HepG2 (cell line): ENCODE data around the gene CCDC57. TPM values are rescaled to one million over a fixed set of nuclear protein-coding genes. Genes with fewer than 3 reads are reported as not detected.
A peak's percentile ranks its signal among the peaks of the same experiment; 100 is the strongest.

Experiments
- ASH2L ChIP-seq: fragments of 300-600, 200-600 bp; sonication (generic); IDR thresholded peaks from 2 replicates; pipeline ENCODE4 v1.7.0; 2017; ENCODE audit warnings: low read depth, mild to moderate bottlenecking, moderate library complexity, mixed read lengths, low read length; ENCODE audit not compliant: insufficient read length
- EED ChIP-seq: sonication (generic); formaldehyde crosslinking; IDR thresholded peaks from 2 replicates; pipeline ENCODE4 v1.5.0; 2020; ENCODE audit warnings: mild to moderate bottlenecking, missing genetic modification reagents
- FOXO1 ChIP-seq: sonication (generic); formaldehyde crosslinking; IDR thresholded peaks from 2 replicates; pipeline ENCODE4 v1.4.0; 2020; ENCODE audit warnings: missing genetic modification reagents
- HDAC6 ChIP-seq: fragments of 200-600 bp; sonication (generic); IDR thresholded peaks from 2 replicates; pipeline ENCODE4 v1.7.0; 2017; ENCODE audit warnings: mild to moderate bottlenecking, antibody characterized with exemption, low read length, low read depth
- JUN ChIP-seq: sonication (generic); formaldehyde crosslinking; IDR thresholded peaks from 2 replicates; pipeline ENCODE4 v1.4.0; 2020; ENCODE audit warnings: mild to moderate bottlenecking, missing genetic modification reagents
- KDM5A ChIP-seq: fragments of 200-600 bp; sonication (generic); IDR thresholded peaks from 2 replicates; pipeline ENCODE4 v1.7.0; 2018; ENCODE audit warnings: antibody characterized with exemption, mild to moderate bottlenecking, low read length, borderline replicate concordance
- MYC ChIP-seq: sonication (generic); formaldehyde crosslinking; IDR thresholded peaks from 2 replicates; pipeline ENCODE4 v1.9.0; 2021; ENCODE audit warnings: missing genetic modification reagents, borderline replicate concordance
- NFIC ChIP-seq: IDR thresholded peaks from 2 replicates; pipeline ENCODE4 v1.6.1; 2012; ENCODE audit warnings: mild to moderate bottlenecking, low read length, inconsistent platforms
- PATZ1 ChIP-seq: sonication (generic); formaldehyde crosslinking; IDR thresholded peaks from 2 replicates; pipeline ENCODE4 v1.4.0; 2020; ENCODE audit warnings: missing genetic modification reagents
- REST ChIP-seq, 2 experiments: IDR thresholded peaks; 2 replicates each; pipeline ENCODE4 v1.6.1; 2011 to 2012; ENCODE audit warnings: low read length in 2 of 2, borderline replicate concordance in 1 of 2, low read depth in 1 of 2, mild to moderate bottlenecking in 1 of 2, moderate library complexity in 1 of 2
- ZFY ChIP-seq: sonication (generic); formaldehyde crosslinking; IDR thresholded peaks from 2 replicates; pipeline ENCODE4 v1.4.0; 2020; ENCODE audit warnings: missing genetic modification reagents
- ZNF235 ChIP-seq: sonication (generic); formaldehyde crosslinking; IDR thresholded peaks from 2 replicates; pipeline ENCODE4 v1.8.1; 2023; ENCODE audit warnings: mild to moderate bottlenecking, missing genetic modification reagents, borderline replicate concordance
- ZNF280B ChIP-seq: sonication (generic); formaldehyde crosslinking; IDR thresholded peaks from 2 replicates; pipeline ENCODE4 v1.5.0; 2020; ENCODE audit warnings: missing genetic modification reagents, mild to moderate bottlenecking, borderline replicate concordance
- ZNF460 ChIP-seq: sonication (generic); formaldehyde crosslinking; IDR thresholded peaks from 2 replicates; pipeline ENCODE4 v1.5.1; 2020; ENCODE audit warnings: missing genetic modification reagents, mild to moderate bottlenecking, borderline replicate concordance
- ZNF558 ChIP-seq: sonication (generic); formaldehyde crosslinking; IDR thresholded peaks from 2 replicates; pipeline ENCODE4 v1.9.0; 2022; ENCODE audit warnings: mild to moderate bottlenecking, missing genetic modification reagents, borderline replicate concordance
- ZNF580 ChIP-seq: IDR thresholded peaks from 2 replicates; pipeline ENCODE4 v1.6.1; 2016; ENCODE audit warnings: low read depth, borderline replicate concordance
- ZNF772 ChIP-seq: sonication (generic); formaldehyde crosslinking; IDR thresholded peaks from 2 replicates; pipeline ENCODE4 v1.5.0; 2020; ENCODE audit warnings: mild to moderate bottlenecking, missing genetic modification reagents
- ZSCAN30 ChIP-seq: sonication (generic); formaldehyde crosslinking; IDR thresholded peaks from 2 replicates; pipeline ENCODE4 v1.5.0; 2020; ENCODE audit warnings: mild to moderate bottlenecking, missing genetic modification reagents
- polyA plus RNA-seq, 8 experiments: library from polyadenylated mRNA; depleted of rRNA in 3 of 8; stranded (reverse) in 7 of 8; unstranded in 1 of 8; fragments of >200 nt; fragmentation: Illumina TruSeq in 4 of 8; extraction: Trizol in 4 of 8; gene quantifications; 2 replicates each; pipeline versions ENCODE4 v1.2.1 to v1.2.3, GENCODE V29; 2011 to 2016; ENCODE audit warnings: low read depth in 4 of 8, missing spikeins in 1 of 8, mixed read lengths in 1 of 8; ENCODE audit not compliant: insufficient read depth in 1 of 8
- total RNA-seq, 5 experiments: library from RNA; depleted of rRNA; stranded (reverse); fragments of >200 nt; fragmentation: Illumina TruSeq; extraction: Trizol; gene quantifications; 2 replicates each; pipeline ENCODE4 v1.2.3, GENCODE V29; 2016; ENCODE audit warnings: low read depth in 1 of 5

CCDC57 gene
- total and polyA plus RNA-seq, 2 of the 13 experiments (the other 11 are each of a cell fraction or from before 2014, with no cell fraction given) = 59.3 to 59.9 TPM

- TF ChIP-seq NFIC = no peak
- TF ChIP-seq FOXO1 (CRISPR knock-in tag) = peak; percentile 90
- TF ChIP-seq EED = peak; percentile 48; the same call in 1 of the 2 replicates
- peak; percentile 94 for TF ChIP-seq ZFY (CRISPR knock-in tag)
- TF ChIP-seq MYC (CRISPR knock-in tag) = peak; percentile 89
- TF ChIP-seq PATZ1 = peak; percentile 76
- peak in 1 of 2 experiments; percentile 32; a peak in 1 of 4 replicates for TF ChIP-seq REST (IDR thresholded peaks at IDR 0.05; ENCODE audit: borderline replicate concordance in 1 of 2, low read depth in 1 of 2, low read length in 2 of 2)
- TF ChIP-seq ASH2L = peak; percentile 74
- no peak for TF ChIP-seq JUN (CRISPR knock-in tag)
- peak; percentile 82; the same call in 1 of the 2 replicates for TF ChIP-seq ZNF772
- peak; percentile 73; the same call in 1 of the 2 replicates for TF ChIP-seq ZNF280B
- peak; percentile 88 for TF ChIP-seq KDM5A
- TF ChIP-seq ZNF235 = peak; percentile 85
- TF ChIP-seq ZNF460 (CRISPR knock-in tag) = peak; percentile 14; the same call in 1 of the 2 replicates
- 0 out of 2 replicates have a peak, but pooled peaks have one; percentile 52 for TF ChIP-seq ZSCAN30 (CRISPR knock-in tag)
- TF ChIP-seq ZNF558 (CRISPR knock-in tag) = no peak; the same call in 1 of the 2 replicates
- TF ChIP-seq ZNF580 = peak; percentile 81; the same call in 1 of the 2 replicates
- TF ChIP-seq HDAC6 = no peak
Observed at GRCh38 chr17:82065638-82066303, 146.9 kb downstream of the CCDC57 start, which contains the start of gene DUS1L (continued).
